GM18526 (cell line): ENCODE results near the gene LRRC4C.

Source experiments
- POLR2A ChIP-seq: IDR thresholded peaks from 3 replicates; pipeline ENCODE4 v1.6.1; 2011; ENCODE audit not compliant: insufficient read length; ENCODE audit errors: extremely low read depth

LRRC4C gene

GRCh38 chr11:41081756-41082285 is 377.6 kb downstream of the LRRC4C start:
- no peak for TF ChIP-seq POLR2A

GRCh38 chr11:41074318-41074717 is 385.1 kb downstream of the LRRC4C start:
- TF ChIP-seq POLR2A: no peak

GRCh38 chr11:41065432-41065831 is 394.0 kb downstream of the LRRC4C start:
- no peak for TF ChIP-seq POLR2A

DNA sequence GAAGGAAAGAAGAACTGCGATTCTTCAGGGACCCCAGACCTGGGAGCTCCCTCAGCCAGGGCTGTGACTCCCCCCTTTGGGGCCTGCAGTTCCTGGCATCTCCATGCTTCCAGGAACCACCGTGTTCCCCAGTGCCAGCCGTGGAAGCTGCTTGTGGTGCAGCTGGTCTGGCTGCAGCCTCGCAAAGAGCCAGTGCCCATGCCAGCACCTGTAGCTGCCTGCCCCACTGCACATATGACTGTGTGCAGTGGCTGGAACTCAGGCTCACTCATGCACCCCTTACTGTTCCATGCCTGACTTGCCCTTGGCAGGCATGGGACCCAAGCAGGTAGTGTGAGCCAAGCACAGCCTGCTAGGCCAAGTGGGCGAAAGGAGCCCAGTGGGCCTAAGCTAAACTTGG is 401.3 kb downstream of the LRRC4C start:
- TF ChIP-seq POLR2A: no peak

DNA sequence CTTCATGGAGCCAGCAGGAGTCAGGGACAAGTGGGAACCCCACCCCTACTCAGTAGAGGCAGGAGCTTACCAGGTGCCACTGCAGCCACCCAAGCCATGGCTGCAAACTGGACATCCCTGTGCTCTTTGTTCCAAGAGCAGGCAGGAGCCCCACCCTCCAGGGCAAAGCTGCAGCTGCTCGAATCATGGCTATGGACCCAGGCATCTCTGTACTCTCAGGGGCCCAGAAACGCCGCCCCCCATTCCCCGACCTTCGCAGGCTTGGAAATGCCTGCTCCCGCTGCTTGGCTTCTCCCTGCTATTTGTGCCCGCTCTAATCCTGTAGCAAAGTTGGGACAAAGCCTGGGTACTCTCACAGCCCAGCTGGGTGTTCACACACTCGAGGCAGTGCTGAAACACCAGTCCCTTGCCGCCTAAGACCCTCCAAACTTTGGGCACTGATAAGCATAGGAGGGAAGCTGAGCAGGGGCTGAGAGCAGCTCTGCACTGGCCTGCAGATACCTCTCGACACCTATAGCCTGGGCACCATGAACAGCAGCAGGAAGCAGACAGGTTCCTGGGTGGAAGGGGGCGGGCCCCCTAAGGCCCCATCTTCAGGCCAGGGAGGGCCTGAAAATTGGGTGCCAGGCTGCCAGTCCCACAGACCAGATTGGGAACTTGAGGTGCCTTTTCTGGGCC is 402.4 kb downstream of the LRRC4C start:
- TF ChIP-seq POLR2A: no peak

DNA sequence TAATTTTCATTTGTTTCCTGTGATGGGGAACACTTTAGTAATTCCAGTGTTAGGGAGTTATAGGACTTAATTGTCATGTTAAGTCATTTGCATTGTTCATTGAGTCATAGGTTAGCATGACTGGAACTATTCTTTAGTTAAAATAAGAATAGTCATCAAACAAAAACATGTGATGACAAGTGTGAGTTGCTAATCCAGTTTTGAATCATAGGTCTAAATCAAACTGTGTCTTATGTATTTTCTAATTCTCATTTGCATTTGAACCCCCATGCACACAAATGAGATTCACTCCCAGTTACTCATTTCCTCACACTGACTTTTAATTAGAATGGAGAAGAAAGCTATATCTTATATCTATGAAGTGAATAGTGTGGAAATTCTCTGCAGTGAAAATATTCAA is 405.6 kb downstream of the LRRC4C start:
- TF ChIP-seq POLR2A: no peak

- TF ChIP-seq POLR2A: no peak
Observed at GRCh38 chr11:41051919-41052635, 407.4 kb downstream of the LRRC4C start.

GRCh38 chr11:41050791-41051190 is 408.7 kb downstream of the LRRC4C start:
- no peak for TF ChIP-seq POLR2A

DNA sequence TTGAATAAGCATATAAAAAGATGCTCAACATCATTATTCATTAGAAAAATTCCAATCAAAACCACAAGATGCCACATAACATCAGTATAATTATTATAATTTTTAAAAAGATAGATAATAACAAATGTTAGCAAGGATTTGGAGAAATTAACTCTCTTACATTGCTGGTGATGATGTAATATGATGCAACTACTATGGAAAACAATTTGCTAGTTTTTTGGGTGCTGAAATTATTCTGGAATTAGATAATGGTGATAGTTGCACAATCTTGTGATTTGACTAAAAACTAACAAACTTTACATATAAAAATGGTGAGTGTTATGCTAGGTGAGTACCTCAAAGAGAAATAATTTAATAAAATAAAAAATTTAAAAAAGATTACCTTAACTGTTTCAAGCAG is 412.2 kb downstream of the LRRC4C start:
- TF ChIP-seq POLR2A: no peak

DNA sequence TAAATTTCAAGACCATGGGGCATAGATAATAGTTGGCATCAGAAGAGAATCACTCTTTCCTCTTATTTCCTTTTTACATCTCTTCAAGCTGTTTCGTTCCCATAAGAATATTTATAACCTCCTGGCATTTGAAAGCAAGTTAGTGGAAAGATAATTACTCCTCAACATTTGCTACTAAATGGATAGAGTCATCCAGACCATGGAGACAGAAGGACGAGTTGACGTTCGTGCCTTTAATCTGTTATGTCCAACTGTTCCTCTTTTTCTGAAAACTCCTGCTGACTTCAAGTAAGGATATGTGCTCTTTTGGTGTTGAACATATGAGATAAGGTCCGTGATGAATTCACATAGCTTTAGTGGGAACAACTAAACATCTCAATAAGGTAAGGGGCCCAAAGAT is 414.2 kb downstream of the LRRC4C start:
- TF ChIP-seq POLR2A: no peak

- TF ChIP-seq POLR2A: no peak
Observed at GRCh38 chr11:41044747-41045146, 414.7 kb downstream of the LRRC4C start.

DNA sequence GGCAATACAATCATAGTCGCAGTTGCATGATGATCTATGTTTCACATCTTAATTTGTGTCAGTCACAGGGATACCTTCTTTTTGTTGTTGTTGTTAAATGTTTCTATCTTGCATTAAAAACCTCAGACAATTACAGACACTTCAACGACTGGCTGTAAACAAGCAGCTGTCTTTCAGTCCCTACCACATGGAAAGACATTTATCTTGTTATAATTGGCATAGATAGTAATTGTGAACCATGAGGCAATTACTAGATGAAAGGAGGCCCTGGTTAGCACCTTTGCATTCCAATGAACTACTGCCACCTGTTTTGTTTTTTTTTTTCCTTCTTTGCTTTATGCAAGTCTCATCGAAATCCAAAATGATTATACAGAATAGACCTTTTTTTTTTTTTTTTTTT is 416.8 kb downstream of the LRRC4C start:
- TF ChIP-seq POLR2A: no peak

DNA sequence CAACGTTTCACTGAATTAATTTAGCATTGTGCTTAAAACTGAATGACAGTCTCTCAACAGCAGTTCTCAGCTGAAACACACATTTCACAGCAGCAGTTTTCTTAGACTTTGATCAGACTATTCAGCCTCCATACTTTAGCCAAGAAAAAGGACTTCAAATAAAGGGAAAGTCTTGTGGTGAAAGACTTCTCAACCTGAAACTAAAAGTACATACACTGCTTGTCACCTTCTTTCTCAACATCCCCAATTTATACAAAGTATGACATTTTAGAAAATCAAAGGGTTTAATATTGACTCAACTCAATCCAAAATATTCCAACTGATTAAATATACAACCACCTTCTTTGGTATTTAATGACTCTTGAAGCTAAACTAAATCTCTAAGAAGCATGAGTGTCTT is 419.0 kb downstream of the LRRC4C start:
- no peak for TF ChIP-seq POLR2A

DNA sequence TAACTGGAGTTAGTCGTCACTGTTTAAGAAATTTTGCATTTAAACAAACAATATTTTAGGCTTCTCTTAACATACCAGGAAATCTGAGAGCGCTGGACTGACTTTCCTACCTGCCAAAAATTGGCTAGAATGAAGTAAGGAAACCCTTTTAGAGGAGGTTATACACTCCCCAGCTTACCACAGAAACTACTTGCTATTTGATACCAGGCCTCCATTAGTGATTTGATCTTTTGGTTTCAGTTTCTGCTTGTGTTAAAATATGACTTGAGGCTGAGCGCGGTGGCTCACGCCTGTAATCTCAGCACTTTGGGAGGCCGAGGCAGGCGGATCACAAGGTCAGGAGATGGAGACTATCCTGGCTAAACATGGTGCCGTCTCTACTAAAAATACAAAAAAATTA is 419.9 kb downstream of the LRRC4C start:
- TF ChIP-seq POLR2A: no peak

- TF ChIP-seq POLR2A: no peak
Observed at GRCh38 chr11:41031551-41032060, 427.8 kb downstream of the LRRC4C start.

DNA sequence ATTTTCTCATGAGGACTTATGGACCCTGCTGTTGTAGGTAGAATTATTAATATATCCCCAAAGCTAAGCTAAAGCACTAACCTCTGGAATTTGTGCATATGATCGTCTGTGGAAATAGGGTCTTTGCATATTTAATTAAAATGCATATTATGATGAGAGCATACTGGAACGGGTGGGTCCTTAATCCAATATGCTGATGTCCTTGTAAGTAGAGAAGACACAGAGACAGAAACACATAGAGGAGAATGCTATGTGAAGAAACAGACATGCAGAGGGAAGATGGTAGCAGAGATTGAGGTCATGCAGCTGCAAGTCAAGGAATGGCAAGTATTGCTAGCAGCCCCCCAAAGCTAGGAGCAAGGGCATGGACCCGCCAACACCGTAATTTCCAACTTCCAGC is 439.2 kb downstream of the LRRC4C start:
- no peak for TF ChIP-seq POLR2A

DNA sequence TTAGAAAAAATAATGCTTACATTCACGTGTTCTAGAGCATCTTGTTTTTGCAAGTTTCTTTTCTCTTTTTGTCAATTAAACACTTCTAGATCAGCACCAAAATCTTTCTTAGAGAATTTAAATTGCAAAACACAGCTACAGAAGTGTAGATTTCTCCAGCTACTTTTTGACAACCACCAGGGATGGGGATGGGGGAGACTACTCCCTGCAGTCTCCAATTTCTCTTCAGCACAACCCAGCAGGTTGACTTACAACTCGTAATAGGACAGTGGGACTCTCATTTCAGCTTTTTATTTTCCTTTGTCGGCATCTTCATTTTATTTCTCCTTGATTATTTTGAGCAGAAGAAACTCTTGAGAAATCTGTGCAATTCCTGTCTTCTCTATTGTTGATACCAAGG is 441.2 kb downstream of the LRRC4C start:
- no peak for TF ChIP-seq POLR2A
